Activated naive CD4-positive, alpha-beta T cell treated with anti-CD3 and anti-CD28 coated beads, Interleukin-2, amount 50 U/mL, for 24 hours (primary cell): ENCODE data around the gene NEK8.

Experiments
- H3K27ac Mint-ChIP-seq: one replicate; pipeline ENCODE4 v1.8.0; 2021; ENCODE audit warnings: mild to moderate bottlenecking, mixed read lengths
- H3K27me3 Mint-ChIP-seq: one replicate; pipeline ENCODE4 v1.8.0; 2021; ENCODE audit warnings: mixed read lengths
- H3K36me3 Mint-ChIP-seq: one replicate; pipeline ENCODE4 v1.8.0; 2021; ENCODE audit warnings: mixed read lengths
- H3K4me1 Mint-ChIP-seq: one replicate; pipeline ENCODE4 v1.8.0; 2021; ENCODE audit warnings: mixed read lengths
- H3K4me3 Mint-ChIP-seq: one replicate; pipeline ENCODE4 v1.8.0; 2021; ENCODE audit warnings: mild to moderate bottlenecking, mixed read lengths
- H3K9me3 Mint-ChIP-seq: one replicate; pipeline ENCODE4 v1.8.0; 2021; ENCODE audit warnings: mixed read lengths

Gene NEK8

DNA sequence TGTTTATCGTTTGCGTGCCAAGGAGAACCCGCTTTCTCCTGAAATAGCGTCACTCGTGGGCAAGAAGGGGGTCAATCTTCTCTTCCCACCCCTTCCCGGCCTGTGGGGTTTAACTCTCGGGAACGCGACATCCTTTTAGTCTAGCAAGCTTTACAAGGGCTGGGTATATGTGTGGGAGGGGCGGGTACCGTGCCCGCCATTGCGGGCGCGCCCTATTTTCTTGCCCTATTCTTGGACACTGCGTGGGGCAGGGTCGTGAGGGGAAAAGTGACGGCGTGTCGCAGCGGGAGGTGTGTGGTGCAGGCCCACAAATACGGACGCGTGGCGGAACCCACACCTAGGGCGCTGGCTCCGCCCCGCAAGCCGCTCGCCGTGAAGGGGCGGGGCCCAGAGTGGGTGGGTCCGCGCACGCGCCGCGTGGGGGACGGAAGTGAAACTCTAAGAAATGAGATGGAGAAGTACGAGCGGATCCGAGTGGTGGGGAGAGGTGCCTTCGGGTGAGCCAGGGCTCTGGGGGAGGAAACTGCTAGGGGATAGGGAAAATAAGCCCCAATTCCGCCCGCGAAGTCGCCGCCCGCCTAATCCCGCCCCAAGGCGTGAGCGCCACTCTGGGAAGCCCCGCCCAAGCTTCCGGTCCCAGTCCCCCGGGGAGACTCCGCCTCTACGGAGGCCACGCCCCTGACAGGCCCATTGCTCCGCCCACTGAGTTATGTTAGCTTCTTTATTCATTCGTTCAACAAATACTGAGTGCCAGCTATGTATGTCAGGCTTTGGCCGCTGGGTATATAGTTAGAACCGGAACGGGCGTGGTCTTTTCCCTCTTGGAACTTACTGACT, at the start of gene NEK8:
TSS of gene NEK8 (plus strand) at position 425 of the 837 bp plus-strand sequence. CDS start at position 451, 26 bp downstream.
- peaks cover 35% of the 10 kb centered on the region for H3K4me1 Mint-ChIP-seq
- no peaks in the 10 kb centered on the region for H3K27me3 Mint-ChIP-seq
- H3K27ac Mint-ChIP-seq = peak within 1 kb of the TSS; percentile 99
- no peaks in the 10 kb centered on the region for H3K9me3 Mint-ChIP-seq
- H3K4me3 Mint-ChIP-seq = peak within 1 kb of the TSS; percentile 95
- H3K36me3 Mint-ChIP-seq = peaks cover 16% of the 10 kb centered on the region

DNA sequence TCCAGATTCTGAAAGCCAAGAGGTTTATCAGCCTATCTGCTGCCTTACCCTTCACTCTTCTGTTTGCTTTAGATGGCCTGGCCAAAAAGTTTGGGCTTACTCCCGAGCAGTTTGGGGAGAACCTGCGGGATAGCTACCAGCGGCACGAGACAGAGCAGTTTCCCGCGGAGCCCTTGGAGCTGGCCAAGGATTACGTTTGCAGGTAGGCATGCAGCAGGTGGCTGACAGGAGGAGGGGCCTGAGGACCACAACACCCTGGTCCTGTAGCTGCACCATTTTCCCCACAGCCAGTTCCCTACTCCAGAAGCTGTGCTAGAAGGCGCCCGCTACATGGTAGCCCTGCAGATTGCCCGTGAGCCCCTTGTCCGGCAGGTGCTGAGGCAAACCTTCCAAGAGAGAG, 45.9 kb upstream of the NEK8 start:
- no peaks in the 10 kb centered on the region for H3K4me1 Mint-ChIP-seq
- H3K27me3 Mint-ChIP-seq = no peaks in the 10 kb centered on the region
- no peak overlapping the region for H3K27ac Mint-ChIP-seq
- no peak overlapping the region for H3K4me3 Mint-ChIP-seq
- H3K9me3 Mint-ChIP-seq = no peaks in the 10 kb centered on the region
- peaks cover 14% of the 10 kb centered on the region for H3K36me3 Mint-ChIP-seq

- Mint-ChIP-seq H3K27ac (no peak overlapping the region), H3K36me3 (peaks cover 23% of the 10 kb centered on the region), H3K27me3 (no peaks in the 10 kb centered on the region), H3K4me3 (no peak overlapping the region), H3K4me1 (no peaks in the 10 kb centered on the region), H3K9me3 (no peaks in the 10 kb centered on the region)
These were observed 43.6 kb upstream of the NEK8 start for GRCh38 chr17:28684963-28685362.

DNA sequence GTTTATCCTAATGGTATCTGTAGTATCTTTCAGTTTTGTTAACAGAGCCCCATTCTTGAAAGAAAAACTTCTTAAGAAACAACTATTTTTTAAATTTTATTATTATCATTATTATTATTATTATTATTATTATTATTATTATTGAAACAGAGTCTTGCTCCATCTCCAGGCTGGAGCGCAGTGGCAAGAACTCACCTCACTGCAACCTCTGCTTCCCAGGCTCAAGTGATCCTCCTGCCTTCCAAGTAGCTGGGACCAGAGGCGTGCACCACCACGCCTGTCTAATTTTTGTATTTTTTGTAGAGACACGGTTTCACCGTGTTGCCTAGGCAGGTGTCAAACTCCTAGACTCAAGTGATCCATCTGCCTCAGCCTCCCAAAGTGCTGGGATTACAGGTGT, 43.2 kb upstream of the NEK8 start:
- Mint-ChIP-seq H3K4me1 (no peaks in the 10 kb centered on the region), H3K4me3 (no peak overlapping the region), H3K27me3 (no peaks in the 10 kb centered on the region), H3K27ac (no peak overlapping the region), H3K9me3 (no peaks in the 10 kb centered on the region), H3K36me3 (peaks cover 24% of the 10 kb centered on the region)

DNA sequence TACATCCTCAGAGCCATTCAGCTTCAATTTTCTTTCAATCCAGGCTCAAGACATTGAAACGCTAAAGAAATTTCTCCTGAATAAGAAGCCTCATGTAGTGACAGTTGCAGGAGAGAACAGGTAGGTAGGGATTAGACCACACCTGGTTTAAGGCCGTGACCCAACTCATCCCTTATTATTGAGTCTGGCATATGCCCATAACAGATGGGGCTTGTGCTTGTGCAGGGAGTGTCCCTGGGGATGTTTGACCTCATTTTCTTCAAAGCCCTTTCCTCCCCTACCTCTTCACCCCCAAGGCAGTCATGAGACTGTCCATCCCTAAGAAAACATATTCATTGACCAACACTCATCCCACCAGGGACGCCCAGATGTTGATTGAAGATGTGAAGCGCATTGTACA, 42.3 kb upstream of the NEK8 start:
- no peak overlapping the region for H3K4me3 Mint-ChIP-seq
- H3K36me3 Mint-ChIP-seq = peaks cover 22% of the 10 kb centered on the region
- H3K9me3 Mint-ChIP-seq = no peaks in the 10 kb centered on the region
- no peaks in the 10 kb centered on the region for H3K27me3 Mint-ChIP-seq
- no peak overlapping the region for H3K27ac Mint-ChIP-seq
- no peaks in the 10 kb centered on the region for H3K4me1 Mint-ChIP-seq

GRCh38 chr17:28688481-28688880, 40.1 kb upstream of the NEK8 start:
- H3K4me3 Mint-ChIP-seq = no peak overlapping the region
- no peaks in the 10 kb centered on the region for H3K4me1 Mint-ChIP-seq
- peaks cover 20% of the 10 kb centered on the region for H3K36me3 Mint-ChIP-seq
- no peaks in the 10 kb centered on the region for H3K27me3 Mint-ChIP-seq
- H3K9me3 Mint-ChIP-seq = no peaks in the 10 kb centered on the region
- H3K27ac Mint-ChIP-seq = no peak overlapping the region

GRCh38 chr17:28689011-28689410, 39.6 kb upstream of the NEK8 start:
- no peaks in the 10 kb centered on the region for H3K9me3 Mint-ChIP-seq
- peaks cover 22% of the 10 kb centered on the region for H3K36me3 Mint-ChIP-seq
- no peak overlapping the region for H3K27ac Mint-ChIP-seq
- H3K4me3 Mint-ChIP-seq = no peak overlapping the region
- no peaks in the 10 kb centered on the region for H3K4me1 Mint-ChIP-seq
- no peaks in the 10 kb centered on the region for H3K27me3 Mint-ChIP-seq

DNA sequence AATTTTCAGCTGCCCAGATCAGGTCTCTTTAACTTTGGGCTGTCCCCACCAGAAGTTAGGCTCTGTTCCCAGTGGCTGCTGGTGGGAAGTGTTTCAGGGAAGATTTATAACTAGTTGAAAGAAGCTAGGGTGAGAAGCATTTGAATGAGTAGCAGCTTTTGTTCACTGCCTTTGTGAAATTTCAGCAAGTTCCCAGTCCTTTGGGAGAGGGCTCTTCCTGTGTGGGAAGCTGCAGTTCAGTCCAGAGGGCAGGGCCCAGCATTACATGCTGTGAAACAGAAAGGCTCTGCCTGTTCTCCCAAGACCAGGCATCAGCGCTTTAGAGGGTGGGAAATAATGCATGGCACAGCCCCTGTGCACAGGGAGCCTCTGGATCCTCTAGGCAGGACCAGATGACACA, 34.7 kb upstream of the NEK8 start:
- Mint-ChIP-seq H3K27ac (no peak overlapping the region), H3K9me3 (no peaks in the 10 kb centered on the region), H3K4me1 (no peaks in the 10 kb centered on the region), H3K36me3 (peaks cover 12% of the 10 kb centered on the region), H3K4me3 (no peak overlapping the region), H3K27me3 (no peaks in the 10 kb centered on the region)

- Mint-ChIP-seq H3K4me3 (no peak overlapping the region), H3K27me3 (no peaks in the 10 kb centered on the region), H3K4me1 (no peaks in the 10 kb centered on the region), H3K9me3 (no peaks in the 10 kb centered on the region), H3K36me3 (peaks cover 13% of the 10 kb centered on the region), H3K27ac (peak overlapping the region; percentile 76)
These were observed 30.2 kb upstream of the NEK8 start for GRCh38 chr17:28698253-28698941.

- no peaks in the 10 kb centered on the region for H3K9me3 Mint-ChIP-seq
- no peaks in the 10 kb centered on the region for H3K4me1 Mint-ChIP-seq
- H3K36me3 Mint-ChIP-seq = peaks cover 8% of the 10 kb centered on the region
- H3K27ac Mint-ChIP-seq = no peak overlapping the region
- H3K27me3 Mint-ChIP-seq = no peaks in the 10 kb centered on the region
- no peak overlapping the region for H3K4me3 Mint-ChIP-seq
These were observed 28.3 kb upstream of the NEK8 start for GRCh38 chr17:28700278-28700677.

GRCh38 chr17:28700830-28701492, 27.6 kb upstream of the NEK8 start:
- H3K4me1 Mint-ChIP-seq = no peaks in the 10 kb centered on the region
- peaks cover 8% of the 10 kb centered on the region for H3K36me3 Mint-ChIP-seq
- H3K27ac Mint-ChIP-seq = peak overlapping the region; percentile 35
- H3K4me3 Mint-ChIP-seq = no peak overlapping the region
- no peaks in the 10 kb centered on the region for H3K9me3 Mint-ChIP-seq
- H3K27me3 Mint-ChIP-seq = no peaks in the 10 kb centered on the region

- Mint-ChIP-seq H3K4me3 (no peak overlapping the region), H3K27ac (peak overlapping the region; percentile 66), H3K9me3 (no peaks in the 10 kb centered on the region), H3K27me3 (no peaks in the 10 kb centered on the region), H3K36me3 (peaks cover 8% of the 10 kb centered on the region), H3K4me1 (peaks cover under 1% of the 10 kb centered on the region)
These were observed 26.4 kb upstream of the NEK8 start for GRCh38 chr17:28702026-28702751.

- H3K27me3 Mint-ChIP-seq = no peaks in the 10 kb centered on the region
- H3K4me3 Mint-ChIP-seq = no peak overlapping the region
- peaks cover 8% of the 10 kb centered on the region for H3K36me3 Mint-ChIP-seq
- H3K4me1 Mint-ChIP-seq = peaks cover 3% of the 10 kb centered on the region
- peak overlapping the region; percentile 15 for H3K27ac Mint-ChIP-seq
- H3K9me3 Mint-ChIP-seq = no peaks in the 10 kb centered on the region
These were observed 25.8 kb upstream of the NEK8 start for GRCh38 chr17:28702752-28703150.

DNA sequence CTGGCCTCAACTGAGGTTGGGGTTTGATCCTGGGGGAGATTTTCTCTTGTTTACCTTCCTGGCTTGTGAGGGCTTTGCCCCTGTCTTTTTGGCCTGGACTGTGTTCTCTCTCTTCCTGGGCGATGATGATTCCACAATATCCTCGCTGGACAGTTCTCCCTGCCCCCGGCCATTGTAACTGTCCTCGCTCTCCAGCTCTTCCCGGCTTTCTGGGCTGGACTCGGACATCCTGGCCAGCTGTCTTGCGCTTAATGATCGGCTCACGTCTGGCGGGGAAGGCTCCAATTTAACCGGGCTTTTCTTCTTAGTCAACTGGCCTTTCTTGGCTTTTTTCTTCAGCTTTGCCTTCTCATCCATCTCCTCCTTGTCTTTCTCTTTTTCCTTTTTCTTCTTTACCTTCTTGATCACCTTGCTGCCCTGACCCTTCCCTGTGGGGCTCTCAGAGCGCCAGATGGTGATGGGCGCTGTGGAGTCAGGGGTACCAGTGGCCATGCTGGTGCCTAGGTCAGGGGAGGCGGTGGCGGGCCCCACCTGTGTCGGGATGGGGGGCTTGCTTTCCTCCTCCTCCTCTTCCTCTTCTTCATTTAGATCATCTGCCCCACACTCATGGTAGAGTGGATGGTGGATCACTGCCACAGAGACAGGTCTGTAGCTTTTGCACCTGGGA, 24.9 kb upstream of the NEK8 start:
- no peak overlapping the region for H3K27ac Mint-ChIP-seq
- H3K36me3 Mint-ChIP-seq = peaks cover 6% of the 10 kb centered on the region
- no peak overlapping the region for H3K4me3 Mint-ChIP-seq
- no peaks in the 10 kb centered on the region for H3K9me3 Mint-ChIP-seq
- H3K4me1 Mint-ChIP-seq = peaks cover 3% of the 10 kb centered on the region
- no peaks in the 10 kb centered on the region for H3K27me3 Mint-ChIP-seq
